ENCODE measurements around the gene RALGAPA1. TPM values are rescaled to one million over a fixed set of nuclear protein-coding genes. Genes with fewer than 3 reads are reported as not detected.
"Not testable (repeated sequence)": the region's sequence is repeated elsewhere in the genome, so short reads cannot be mapped to it uniquely, and the experiment has no call there.

The RALGAPA1 gene
- total RNA-seq, 1 donor from 2014 or later: 57.4 TPM

- Mint-ChIP-seq H3K27me3 (no peaks in the 10 kb centered on the region), H3K4me3 (no peak overlapping the region), H3K9me3 (no peaks in the 10 kb centered on the region), H3K4me1 (no peaks in the 10 kb centered on the region), H3K36me3 (ENCODE audit: low read depth) (peaks cover 1% of the 10 kb centered on the region), H3K27ac (no peak overlapping the region)
- ChIA-PET POLR2A (no interaction called here), CTCF (no interaction called here)
- ATAC-seq (ENCODE audit: low read depth) (no peak), DNase-seq (no peak)
- intact Hi-C loops (cut with micrococcal nuclease): no loop called here
- TF ChIP-seq, protein P1, sequence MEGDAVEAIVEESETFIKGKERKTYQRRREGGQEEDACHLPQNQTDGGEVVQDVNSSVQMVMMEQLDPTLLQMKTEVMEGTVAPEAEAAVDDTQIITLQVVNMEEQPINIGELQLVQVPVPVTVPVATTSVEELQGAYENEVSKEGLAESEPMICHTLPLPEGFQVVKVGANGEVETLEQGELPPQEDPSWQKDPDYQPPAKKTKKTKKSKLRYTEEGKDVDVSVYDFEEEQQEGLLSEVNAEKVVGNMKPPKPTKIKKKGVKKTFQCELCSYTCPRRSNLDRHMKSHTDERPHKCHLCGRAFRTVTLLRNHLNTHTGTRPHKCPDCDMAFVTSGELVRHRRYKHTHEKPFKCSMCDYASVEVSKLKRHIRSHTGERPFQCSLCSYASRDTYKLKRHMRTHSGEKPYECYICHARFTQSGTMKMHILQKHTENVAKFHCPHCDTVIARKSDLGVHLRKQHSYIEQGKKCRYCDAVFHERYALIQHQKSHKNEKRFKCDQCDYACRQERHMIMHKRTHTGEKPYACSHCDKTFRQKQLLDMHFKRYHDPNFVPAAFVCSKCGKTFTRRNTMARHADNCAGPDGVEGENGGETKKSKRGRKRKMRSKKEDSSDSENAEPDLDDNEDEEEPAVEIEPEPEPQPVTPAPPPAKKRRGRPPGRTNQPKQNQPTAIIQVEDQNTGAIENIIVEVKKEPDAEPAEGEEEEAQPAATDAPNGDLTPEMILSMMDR (IDR thresholded peaks at IDR 0.05): no peak
Measured at GRCh38 chr14:35695072-35695471, 114.0 kb downstream of the RALGAPA1 start.

DNA sequence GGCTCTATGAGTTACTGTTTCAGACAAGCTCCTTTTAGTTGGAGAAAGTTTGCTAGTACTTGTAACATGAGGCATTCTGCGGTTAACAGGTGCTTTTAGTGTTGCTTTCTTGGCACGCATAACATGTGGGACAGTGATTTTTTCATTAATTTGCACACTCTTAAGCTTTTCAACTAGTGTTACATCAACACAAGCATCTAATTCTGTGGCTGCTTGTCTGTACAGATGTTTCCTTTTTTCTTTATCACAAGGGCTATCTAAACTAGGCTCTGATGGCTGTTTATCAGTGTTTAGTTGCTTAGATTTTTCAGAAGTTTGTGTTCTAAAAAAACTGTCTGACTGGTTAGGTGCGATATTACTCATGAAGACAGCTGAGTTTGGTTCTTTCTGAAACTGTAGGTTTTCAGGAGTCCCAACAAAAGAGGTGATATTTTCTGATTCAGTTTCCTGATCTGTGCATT lies 120.1 kb downstream of the RALGAPA1 start:
- Mint-ChIP-seq H3K27ac (no peak overlapping the region), H3K4me1 (peaks cover 7% of the 10 kb centered on the region), H3K36me3 (ENCODE audit: low read depth) (peaks cover 27% of the 10 kb centered on the region), H3K9me3 (no peaks in the 10 kb centered on the region), H3K4me3 (no peak overlapping the region), H3K27me3 (no peaks in the 10 kb centered on the region)
- POLR2A ChIA-PET: no interaction called here
- intact Hi-C loops (cut with micrococcal nuclease): loop anchor here (5.0 to 10.0 kb wide), 3 partner anchors 128 to 252 kb away; partner anchors contain the start of gene INSM2
- TF ChIP-seq, protein P1 (IDR thresholded peaks at IDR 0.05): no peak
- ATAC-seq (ENCODE audit: low read depth): no peak
- DNase-seq: no peak
- CTCF ChIA-PET: interaction anchor here (0.7 to 1.6 kb wide), 2 partner anchors 84 to 548 kb away, joined by 3 to 4 read pairs; no protein-coding TSS in a partner anchor

GRCh38 chr14:35688126-35688826 lies 120.8 kb downstream of the RALGAPA1 start:
- ChIA-PET CTCF (interaction anchor here (1.0 to 1.6 kb wide), 2 partner anchors 43 to 547 kb away, joined by 3 to 4 read pairs; no protein-coding TSS in a partner anchor), POLR2A (no interaction called here)
- no peak overlapping the region for H3K4me3 Mint-ChIP-seq
- H3K27ac Mint-ChIP-seq: no peak overlapping the region
- TF ChIP-seq, protein P1 (IDR thresholded peaks at IDR 0.05): no peak
- peaks cover 7% of the 10 kb centered on the region for H3K4me1 Mint-ChIP-seq
- H3K27me3 Mint-ChIP-seq: no peaks in the 10 kb centered on the region
- H3K9me3 Mint-ChIP-seq: no peaks in the 10 kb centered on the region
- ATAC-seq (ENCODE audit: low read depth) (no peak), DNase-seq (no peak)
- intact Hi-C loops (cut with micrococcal nuclease): loop anchor here (5.0 to 10.0 kb wide), 3 partner anchors 129 to 251 kb away; partner anchors contain the start of gene INSM2
- H3K36me3 Mint-ChIP-seq (ENCODE audit: low read depth): peaks cover 32% of the 10 kb centered on the region

DNA sequence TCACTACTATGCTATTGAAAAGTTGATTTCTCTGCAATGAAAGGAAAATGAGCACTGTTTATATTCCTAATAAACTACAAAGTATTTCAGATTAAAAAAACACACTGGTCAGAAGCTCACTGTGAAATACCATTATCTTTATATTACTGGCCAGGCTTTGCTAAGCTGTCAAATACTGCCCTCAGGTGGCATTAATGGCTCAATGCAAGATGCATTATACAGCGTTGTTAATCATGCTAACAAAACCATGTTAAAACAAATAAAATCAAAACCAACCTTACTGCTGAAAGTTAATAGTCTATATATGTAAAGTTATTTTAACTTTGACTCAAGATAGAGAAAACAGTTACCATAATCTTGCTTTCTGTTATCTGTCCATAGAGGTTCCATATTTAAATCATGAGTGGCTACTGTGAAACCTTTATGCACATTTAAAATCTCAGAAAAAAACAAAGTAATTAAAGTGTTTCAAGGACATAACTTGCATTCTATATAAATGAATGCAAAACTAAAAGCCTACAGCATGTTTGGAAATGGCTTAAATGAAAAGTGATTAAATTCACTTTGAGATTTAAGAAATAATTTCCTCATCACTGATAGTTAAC lies 121.7 kb downstream of the RALGAPA1 start:
- Mint-ChIP-seq H3K4me1 (peaks cover 11% of the 10 kb centered on the region), H3K4me3 (no peak overlapping the region), H3K36me3 (ENCODE audit: low read depth) (peaks cover 37% of the 10 kb centered on the region), H3K27me3 (no peaks in the 10 kb centered on the region), H3K9me3 (no peaks in the 10 kb centered on the region), H3K27ac (no peak overlapping the region)
- ChIA-PET CTCF (interaction anchor here (0.6 to 3.2 kb wide), 4 partner anchors 44 to 546 kb away, joined by 3 to 21 read pairs (median 5); no protein-coding TSS in a partner anchor), POLR2A (no interaction called here)
- DNase-seq: no peak
- peak; percentile 60 for ATAC-seq (ENCODE audit: low read depth)
- intact Hi-C loops (cut with micrococcal nuclease): loop anchor here (1.0 to 10.0 kb wide), 5 partner anchors 130 to 547 kb away; partner anchors contain the start of gene INSM2
- TF ChIP-seq, protein P1 (IDR thresholded peaks at IDR 0.05): peak; percentile 51

DNA sequence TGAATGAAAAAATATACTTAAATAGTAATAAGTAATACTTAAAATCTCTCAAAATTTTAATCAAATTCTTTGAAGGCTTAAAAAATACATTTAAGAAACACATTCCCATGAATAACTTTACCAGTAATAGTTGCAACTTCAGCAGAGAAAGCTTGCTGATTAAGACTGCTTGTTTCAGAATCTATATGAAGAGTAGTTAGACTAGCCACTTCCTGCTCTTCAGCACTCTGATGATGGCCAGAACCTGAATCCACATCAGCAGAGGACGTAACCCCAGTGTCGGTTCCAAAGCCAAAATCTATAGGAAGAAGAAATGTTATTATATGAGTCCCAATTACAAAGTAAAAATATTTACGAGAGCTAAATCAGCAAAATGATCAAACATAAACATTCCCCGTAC lies 125.4 kb downstream of the RALGAPA1 start:
- H3K27me3 Mint-ChIP-seq; POLR2A ChIA-PET; H3K27ac Mint-ChIP-seq; H3K9me3 Mint-ChIP-seq; DNase-seq; H3K4me3 Mint-ChIP-seq; CTCF ChIA-PET; ATAC-seq (ENCODE audit: low read depth): not testable (repeated sequence)
- intact Hi-C loops (cut with micrococcal nuclease): loop anchor here (10.0 kb wide), 1 partner anchor 149 kb away; the partner anchor contains the start of gene INSM2
- peaks cover 37% of the 10 kb centered on the region for H3K36me3 Mint-ChIP-seq (ENCODE audit: low read depth)
- H3K4me1 Mint-ChIP-seq: peaks cover 11% of the 10 kb centered on the region
